Type B pancreatic cell (in vitro differentiated cells): ENCODE measurements around the gene IRGC. TPM values are rescaled to one million over a fixed set of nuclear protein-coding genes. Genes with fewer than 3 reads are reported as not detected.

ENCODE experiments used
- DNase-seq: peaks from one replicate; pipeline ENCODE4 v3.0.0; 2021; ENCODE audit warnings: mixed read lengths; ENCODE audit not compliant: unreplicated experiment; ENCODE audit errors: extremely low spot score
- H3K27ac Mint-ChIP-seq: 2 replicates; pipeline ENCODE4 v1.8.0; 2021; ENCODE audit warnings: mild to moderate bottlenecking, mixed read lengths
- H3K27me3 Mint-ChIP-seq: 2 replicates; pipeline ENCODE4 v1.8.0; 2021; ENCODE audit warnings: mixed read lengths
- H3K36me3 Mint-ChIP-seq: 2 replicates; pipeline ENCODE4 v1.8.0; 2021; ENCODE audit warnings: mixed read lengths
- H3K4me1 Mint-ChIP-seq: one replicate; pipeline ENCODE4 v1.8.0; 2021; ENCODE audit warnings: mixed read lengths; ENCODE audit not compliant: unreplicated experiment
- H3K4me3 Mint-ChIP-seq: 2 replicates; pipeline ENCODE4 v1.8.0; 2021; ENCODE audit warnings: mild to moderate bottlenecking, mixed read lengths
- H3K9me3 Mint-ChIP-seq: 2 replicates; pipeline ENCODE4 v1.8.0; 2021; ENCODE audit warnings: mixed read lengths
- total RNA-seq: library from RNA; stranded (reverse); gene quantifications from 2 replicates; pipeline ENCODE4 v1.2.1, GENCODE V29; 2021; ENCODE audit warnings: low replicate concordance
- TF ChIP-seq, protein P1 (sequence below): fragments of 200-600 bp; sonication (generic); conservative IDR thresholded peaks from 2 replicates; pipeline ENCODE4 v1.5.0; 2021; ENCODE audit warnings: antibody characterized with exemption, mild to moderate bottlenecking

The IRGC gene
- total RNA-seq, 1 donor from 2014 or later, result not detected

DNA sequence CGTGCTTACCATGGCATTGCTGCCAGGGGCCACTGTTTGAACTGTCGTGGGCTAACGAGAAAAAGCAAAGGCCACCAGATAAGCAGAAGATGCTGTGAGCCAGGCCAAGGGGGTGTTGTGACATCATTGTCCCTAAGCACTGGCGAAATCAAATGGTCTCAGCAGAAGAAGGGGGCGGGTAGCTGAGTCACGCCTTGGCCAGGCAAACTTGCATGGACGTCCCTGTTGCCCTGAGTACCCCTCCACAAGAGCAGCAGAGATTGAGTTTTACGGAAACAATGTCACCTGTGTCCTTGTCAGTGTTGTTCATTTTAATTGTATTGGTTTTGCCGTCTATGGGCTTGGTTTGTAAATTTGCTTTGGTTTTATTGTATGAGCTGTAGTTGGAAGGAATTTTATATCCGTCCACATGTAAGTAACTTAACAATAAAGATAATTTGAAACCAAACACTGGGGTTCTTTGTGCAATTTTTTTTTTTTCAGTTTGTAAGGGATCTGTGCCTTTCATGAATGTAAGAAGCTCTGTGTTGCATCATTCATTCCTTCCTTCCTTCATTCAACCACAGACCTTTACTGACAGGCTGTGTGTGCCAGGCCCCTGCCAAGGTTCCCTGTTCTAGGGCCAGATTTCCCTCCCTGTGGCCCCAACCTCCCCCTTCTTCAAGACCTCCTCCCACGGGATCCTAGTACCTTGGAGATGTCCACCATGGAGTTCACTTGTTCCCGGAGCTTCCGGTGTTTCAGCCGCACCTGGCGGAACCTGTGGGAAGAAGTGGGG, 52.6 kb downstream of the IRGC start:
- H3K36me3 Mint-ChIP-seq, result no peaks in the 10 kb centered on the region
- H3K27me3 Mint-ChIP-seq, result peaks cover 25% of the 10 kb centered on the region
- no peak overlapping the region for H3K27ac Mint-ChIP-seq
- H3K4me1 Mint-ChIP-seq, result peaks cover 10% of the 10 kb centered on the region
- H3K4me3 Mint-ChIP-seq, result no peak overlapping the region
- H3K9me3 Mint-ChIP-seq, result no peaks in the 10 kb centered on the region
- no peak for DNase-seq
- TF ChIP-seq, protein P1, sequence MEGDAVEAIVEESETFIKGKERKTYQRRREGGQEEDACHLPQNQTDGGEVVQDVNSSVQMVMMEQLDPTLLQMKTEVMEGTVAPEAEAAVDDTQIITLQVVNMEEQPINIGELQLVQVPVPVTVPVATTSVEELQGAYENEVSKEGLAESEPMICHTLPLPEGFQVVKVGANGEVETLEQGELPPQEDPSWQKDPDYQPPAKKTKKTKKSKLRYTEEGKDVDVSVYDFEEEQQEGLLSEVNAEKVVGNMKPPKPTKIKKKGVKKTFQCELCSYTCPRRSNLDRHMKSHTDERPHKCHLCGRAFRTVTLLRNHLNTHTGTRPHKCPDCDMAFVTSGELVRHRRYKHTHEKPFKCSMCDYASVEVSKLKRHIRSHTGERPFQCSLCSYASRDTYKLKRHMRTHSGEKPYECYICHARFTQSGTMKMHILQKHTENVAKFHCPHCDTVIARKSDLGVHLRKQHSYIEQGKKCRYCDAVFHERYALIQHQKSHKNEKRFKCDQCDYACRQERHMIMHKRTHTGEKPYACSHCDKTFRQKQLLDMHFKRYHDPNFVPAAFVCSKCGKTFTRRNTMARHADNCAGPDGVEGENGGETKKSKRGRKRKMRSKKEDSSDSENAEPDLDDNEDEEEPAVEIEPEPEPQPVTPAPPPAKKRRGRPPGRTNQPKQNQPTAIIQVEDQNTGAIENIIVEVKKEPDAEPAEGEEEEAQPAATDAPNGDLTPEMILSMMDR, result no peak

DNA sequence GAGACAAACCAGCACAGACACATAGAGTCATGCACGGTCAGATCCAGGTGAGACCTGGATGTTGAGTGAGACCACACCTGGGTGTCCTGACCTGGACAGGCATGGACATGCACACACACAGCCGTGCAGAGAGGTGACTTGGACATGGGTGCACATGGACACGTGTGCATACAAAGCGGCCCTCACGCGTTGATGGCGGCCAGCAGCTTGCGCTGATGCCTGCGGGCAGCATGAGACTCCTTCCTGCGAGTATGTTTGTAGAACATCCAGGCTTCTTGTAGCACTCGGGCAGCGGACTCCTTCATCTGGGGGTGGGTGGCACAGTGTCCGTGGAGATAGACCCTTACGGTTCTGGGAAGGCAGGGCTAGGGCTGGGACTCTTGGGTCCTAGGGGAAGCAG, 53.4 kb downstream of the IRGC start:
- peaks cover 30% of the 10 kb centered on the region for H3K27me3 Mint-ChIP-seq

More for the DNA sequence above, 53.4 kb downstream of the IRGC start:
- Mint-ChIP-seq H3K36me3 (no peaks in the 10 kb centered on the region), H3K4me1 (peaks cover 13% of the 10 kb centered on the region), H3K9me3 (no peaks in the 10 kb centered on the region), H3K27ac (no peak overlapping the region), H3K4me3 (no peak overlapping the region)
- no peak for DNase-seq
- TF ChIP-seq, protein P1, result no peak

Other genes starting within 250 kb of the IRGC start
- gene PHLDB3, start 211.3 kb upstream of the IRGC start, total RNA-seq, result 37.9 and 114 TPM in 2 replicates
- 57.3 and 116 TPM in 2 replicates for gene ETHE1, start 188.9 kb upstream of the IRGC start, total RNA-seq
- gene ZNF575, start 182.9 kb upstream of the IRGC start, total RNA-seq, result 1.8 and 2.6 TPM in 2 replicates
- 33.0 and 63.7 TPM in 2 replicates for gene XRCC1, start 140.5 kb upstream of the IRGC start, total RNA-seq
- gene PINLYP, start 140.3 kb upstream of the IRGC start, total RNA-seq, result 5.6 and 6.0 TPM in 2 replicates
- 37.1 and 41.5 TPM in 2 replicates for gene IRGQ, start 119.9 kb upstream of the IRGC start, total RNA-seq
- 17.3 and 18.7 TPM in 2 replicates for gene ZNF576, start 119.5 kb upstream of the IRGC start, total RNA-seq
- 0.56 and 0.69 TPM in 2 replicates for gene SRRM5, start 104.0 kb upstream of the IRGC start, total RNA-seq
- 31.4 and 76.9 TPM in 2 replicates for gene ZNF428, start 96.4 kb upstream of the IRGC start, total RNA-seq
- gene CADM4, start 76.2 kb upstream of the IRGC start, total RNA-seq, result 28.2 and 37.9 TPM in 2 replicates
- gene PLAUR, start 45.9 kb upstream of the IRGC start, total RNA-seq, result 18.7 and 32.1 TPM in 2 replicates
- gene SMG9, start 38.9 kb downstream of the IRGC start, total RNA-seq, result 44.5 and 64.9 TPM in 2 replicates
- 1.6 and 7.7 TPM in 2 replicates for gene KCNN4, start 64.9 kb downstream of the IRGC start, total RNA-seq
- gene LYPD5, start 86.4 kb downstream of the IRGC start, total RNA-seq, result 0.85 and 3.9 TPM in 2 replicates
- gene ZNF283, start 111.2 kb downstream of the IRGC start, total RNA-seq, result 13.1 and 18.2 TPM in 2 replicates
- 5.4 and 7.5 TPM in 2 replicates for gene ZNF404, start 167.9 kb downstream of the IRGC start, total RNA-seq
- 13.9 and 19.2 TPM in 2 replicates for gene ZNF45, start 219.2 kb downstream of the IRGC start, total RNA-seq
- 7.6 and 12.2 TPM in 2 replicates for gene ZNF221, start 235.2 kb downstream of the IRGC start, total RNA-seq